HS-27A (cell line): ENCODE measurements around the gene CIB4.

Experiments used
- DNase-seq: peaks from one replicate; pipeline ENCODE4 v3.0.0-alpha.2; 2012; ENCODE audit warnings: low read depth, missing footprints

The CIB4 gene

GRCh38 chr2:26640781-26641564 lies at the start of gene CIB4:
TSS of gene CIB4 (minus strand) at chr2:26641366. CDS start at chr2:26641314, 52 bp downstream.
- DNase-seq: no peak

DNA sequence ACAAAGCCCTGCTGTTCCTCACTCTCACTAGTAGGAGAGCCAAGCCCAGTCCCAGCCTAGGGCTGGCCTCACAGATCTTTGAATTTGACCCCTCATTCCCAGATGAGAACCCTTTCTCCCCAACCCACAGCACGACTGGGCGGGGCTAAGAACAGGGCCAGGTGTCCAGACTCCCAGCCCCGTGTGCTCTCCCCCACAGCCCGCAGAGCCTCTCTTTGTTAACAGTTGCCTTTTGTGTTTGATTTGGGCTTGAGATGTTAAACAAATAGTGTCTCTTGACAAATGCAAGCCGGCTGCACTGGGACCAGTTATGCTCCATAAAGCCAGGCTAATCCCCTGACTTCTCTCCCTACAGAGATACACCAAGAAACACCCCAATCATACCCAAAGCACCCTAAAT lies 46.6 kb upstream of the CIB4 start:
- no peak for DNase-seq

DNA sequence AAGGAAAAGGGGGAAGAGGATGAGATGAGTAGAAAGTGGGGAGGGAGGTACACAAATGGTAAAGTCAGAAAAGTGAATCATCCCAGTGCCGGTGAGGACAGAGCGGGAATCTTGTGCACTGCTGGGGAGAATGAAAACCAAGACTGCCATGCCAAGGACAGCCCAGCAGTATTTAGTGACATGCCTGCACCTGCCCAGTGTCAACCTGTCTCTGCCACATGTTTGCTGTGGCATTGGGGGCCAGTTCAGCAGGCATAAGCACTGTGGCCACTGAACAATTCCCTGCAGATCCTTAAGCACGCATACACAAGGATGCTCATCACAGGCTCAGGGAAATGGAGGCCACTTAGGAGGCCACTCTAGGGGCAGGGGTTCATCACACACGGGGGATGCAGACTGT lies 46.2 kb upstream of the CIB4 start:
- no peak for DNase-seq

- DNase-seq: no peak
These were observed 45.0 kb upstream of the CIB4 start for GRCh38 chr2:26685989-26686839.

- DNase-seq: no peak
These were observed 44.2 kb upstream of the CIB4 start for GRCh38 chr2:26685341-26685740.

DNA sequence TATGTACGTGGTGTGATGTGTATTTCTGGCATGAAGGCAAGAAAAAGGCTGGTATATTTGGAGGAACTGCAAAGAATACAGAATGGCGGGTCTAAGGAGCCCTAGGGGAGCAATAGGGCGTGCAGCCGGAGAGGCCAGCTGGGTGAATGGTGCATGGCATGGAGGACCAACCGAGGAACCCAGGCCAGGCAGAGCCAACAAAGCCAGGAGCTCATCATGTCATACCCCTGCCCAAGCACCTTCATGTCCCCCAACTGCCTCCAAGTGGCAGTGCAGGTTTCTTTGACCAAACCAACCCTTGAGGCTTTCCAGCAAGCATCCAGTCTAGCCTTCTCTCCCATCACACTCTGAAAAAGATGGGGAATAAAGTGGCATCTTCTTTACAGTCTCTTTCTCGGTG lies 42.4 kb upstream of the CIB4 start:
- DNase-seq: no peak

GRCh38 chr2:26682155-26682554 lies 41.0 kb upstream of the CIB4 start:
- no peak for DNase-seq

GRCh38 chr2:26681656-26682055 lies 40.5 kb upstream of the CIB4 start:
- no peak for DNase-seq

- no peak for DNase-seq
These were observed 38.7 kb upstream of the CIB4 start for GRCh38 chr2:26679867-26680266.

GRCh38 chr2:26678035-26678434 lies 36.9 kb upstream of the CIB4 start:
- no peak for DNase-seq

- DNase-seq: no peak
These were observed 34.6 kb upstream of the CIB4 start for GRCh38 chr2:26675651-26676255.

- DNase-seq: no peak
These were observed 33.6 kb upstream of the CIB4 start for GRCh38 chr2:26674771-26675170.

DNA sequence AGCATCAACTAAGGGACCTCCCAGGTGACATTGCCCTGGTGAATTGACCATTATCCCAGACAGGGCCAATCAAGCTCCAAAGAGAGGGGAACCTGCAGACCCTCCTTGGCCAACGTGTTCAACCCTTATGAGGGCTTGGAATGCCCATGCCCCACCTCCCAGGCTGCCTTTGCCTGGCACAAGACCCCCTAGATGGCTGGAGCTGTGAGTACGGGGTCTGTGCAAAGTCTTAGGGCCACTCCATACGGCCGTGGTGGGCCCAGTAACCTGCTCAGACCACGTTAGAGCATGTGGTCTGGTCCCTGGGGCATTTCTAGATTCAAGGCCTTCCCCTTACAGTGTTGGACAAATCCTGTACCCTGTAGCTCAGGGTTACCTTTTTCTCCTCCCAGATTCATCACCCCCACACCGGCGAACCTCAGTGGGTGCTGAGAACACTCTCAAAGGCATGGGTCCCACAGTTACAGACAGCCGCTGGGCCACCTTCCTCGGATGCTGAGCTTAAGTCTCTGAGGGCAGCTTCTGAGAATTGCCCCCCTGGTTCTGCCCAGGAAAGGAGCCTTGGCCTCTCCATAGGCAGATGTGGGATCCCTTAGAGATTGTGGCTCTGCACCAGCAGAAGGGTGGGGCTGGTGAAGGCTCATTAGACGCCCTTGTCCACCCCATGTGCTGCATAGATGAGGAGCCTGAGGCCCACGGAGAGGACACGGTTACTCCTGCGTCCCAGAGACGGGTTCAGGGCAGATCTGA lies 33.0 kb upstream of the CIB4 start:
- no peak for DNase-seq

- no peak for DNase-seq
These were observed 31.7 kb upstream of the CIB4 start for GRCh38 chr2:26672818-26673393.

DNA sequence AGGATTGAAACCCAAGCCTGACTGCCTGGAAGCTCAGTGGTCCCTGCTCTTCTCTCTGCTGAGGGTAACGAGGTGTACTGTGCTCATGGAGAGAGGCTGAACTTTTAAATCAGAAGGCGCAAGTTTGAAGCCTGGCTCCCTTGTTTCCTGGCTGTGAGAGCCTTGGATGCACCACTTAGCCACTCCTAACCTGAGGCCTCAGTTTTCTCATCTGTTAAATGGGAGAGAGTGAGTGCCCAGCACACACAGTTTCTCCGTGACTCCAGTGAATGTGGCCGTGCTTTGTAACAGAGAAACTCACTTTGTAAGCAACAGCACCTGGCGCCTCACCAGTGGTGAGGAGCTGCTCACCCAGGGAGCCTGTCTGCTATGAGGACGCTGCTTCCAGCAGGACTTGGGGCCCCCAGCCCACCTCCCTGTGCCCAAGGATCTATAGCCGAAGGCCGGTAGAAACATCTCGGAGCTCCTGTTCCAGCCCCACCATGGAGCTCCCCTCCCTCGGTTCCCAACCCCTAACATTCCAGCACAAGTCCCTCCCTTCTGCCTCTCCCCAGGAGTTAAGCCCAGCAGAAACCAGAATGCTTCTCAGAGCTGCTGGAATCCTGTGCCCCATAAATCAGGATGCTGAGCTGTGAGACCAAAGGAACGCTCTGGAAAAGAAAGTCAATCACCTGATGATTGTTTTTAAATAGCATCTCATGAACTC lies 31.1 kb upstream of the CIB4 start:
- no peak for DNase-seq

- DNase-seq: no peak
These were observed 30.5 kb upstream of the CIB4 start for GRCh38 chr2:26671691-26672090.

DNA sequence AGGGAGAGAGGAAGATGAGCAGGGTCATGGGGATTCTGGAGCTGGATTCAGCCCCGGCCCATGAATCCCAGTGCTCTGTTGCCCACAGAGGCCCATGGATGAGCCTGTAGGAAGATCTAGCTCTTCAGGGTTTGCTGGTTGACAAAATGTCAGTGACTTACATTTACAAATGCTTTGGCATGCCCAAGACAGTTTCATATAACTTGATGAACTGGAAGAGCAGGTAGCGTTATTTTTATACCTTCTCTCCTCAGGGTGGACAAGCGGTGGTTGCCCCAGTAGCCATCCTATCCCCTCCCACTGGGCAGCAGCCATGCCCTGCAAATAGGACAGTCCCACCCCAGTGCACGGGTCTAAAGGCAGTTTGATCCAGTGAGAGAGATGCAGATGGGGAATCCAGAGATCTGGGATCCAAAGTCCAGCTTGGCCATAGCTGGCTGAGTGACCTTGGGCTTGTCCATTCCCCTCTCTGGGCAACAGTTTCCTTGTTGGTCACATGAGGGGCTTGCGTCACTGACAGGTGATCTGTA lies 29.8 kb upstream of the CIB4 start:
- DNase-seq: no peak

- DNase-seq: no peak
These were observed 29.0 kb upstream of the CIB4 start for GRCh38 chr2:26670171-26670570.

DNA sequence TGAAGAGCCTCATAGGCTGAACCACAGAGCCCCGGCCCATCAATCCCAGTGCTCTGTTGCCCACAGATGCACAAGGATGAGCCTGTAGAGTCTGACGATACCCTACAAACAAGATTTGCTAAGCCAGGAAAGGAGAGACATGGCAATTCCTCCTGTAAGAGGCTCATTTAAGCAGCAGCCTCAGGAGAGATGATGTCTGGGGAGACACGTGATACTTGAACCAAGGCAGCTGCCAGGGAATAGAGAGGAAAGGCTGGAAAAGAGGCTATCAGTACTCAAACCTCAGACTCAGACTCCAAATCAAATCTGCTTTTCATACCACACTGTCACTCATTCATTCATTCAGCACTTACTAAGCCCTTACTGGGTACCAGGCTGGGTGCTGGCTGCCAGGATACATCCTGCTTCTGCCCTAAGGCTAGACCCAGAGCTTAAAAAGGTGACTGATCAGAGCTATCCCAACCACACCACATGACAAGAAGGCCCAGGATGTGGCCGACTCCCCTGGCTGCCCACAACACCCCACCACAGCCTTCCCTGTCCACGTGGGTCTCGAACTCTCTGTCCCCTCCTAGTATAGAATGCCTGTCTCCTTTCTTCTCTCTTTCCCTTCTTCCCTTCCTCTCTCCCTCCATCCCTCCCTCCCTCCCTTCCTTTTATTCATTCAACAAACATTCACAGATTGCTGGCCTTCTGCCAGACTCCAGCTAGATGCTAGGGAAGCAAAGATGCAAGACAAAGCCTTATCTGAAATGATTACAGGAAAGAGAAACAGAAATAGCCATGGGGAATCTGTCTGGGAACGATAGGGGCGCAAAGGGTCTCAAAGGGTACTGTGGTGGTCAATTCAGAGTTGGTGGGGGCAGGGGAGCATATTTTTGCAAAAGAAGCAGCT lies 27.9 kb upstream of the CIB4 start:
- DNase-seq: no peak

DNA sequence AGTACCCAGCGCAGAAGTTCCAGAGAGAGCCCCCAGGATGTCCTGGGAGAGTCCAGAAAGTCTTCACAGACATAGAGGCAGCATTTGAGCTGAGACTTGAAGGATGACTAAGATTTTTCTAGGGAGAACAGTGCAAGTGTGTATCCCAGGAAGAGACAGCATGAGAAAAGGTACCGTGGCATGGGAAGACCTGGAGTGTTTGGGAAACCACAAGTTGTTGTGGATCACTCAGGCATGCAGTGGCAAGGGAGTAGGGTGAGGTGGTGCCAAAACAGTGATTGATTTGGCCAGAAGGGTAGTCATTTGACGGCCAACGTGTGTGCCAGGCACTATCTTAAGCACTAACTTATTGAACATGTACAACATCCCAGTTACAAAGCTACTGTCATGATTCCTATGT lies 26.9 kb upstream of the CIB4 start:
- DNase-seq: no peak
